ENCODE data around the gene PLPPR3. TPM values are rescaled to one million over a fixed set of nuclear protein-coding genes. Genes with fewer than 3 reads are reported as not detected.

The PLPPR3 gene
- total RNA-seq, 1 donor from 2014 or later: not detected

GRCh38 chr19:769616-770015, 52.1 kb downstream of the PLPPR3 start:
- no peak for TF ChIP-seq CTCF (IDR thresholded peaks at IDR 0.05; ENCODE audit: borderline replicate concordance)
- Histone ChIP-seq H3K4me1 (peaks cover 10% of the 10 kb centered on the region), H3K27ac (replicated peaks) (no peak overlapping the region), H3K27me3 (ENCODE audit: low read depth) (peaks cover 32% of the 10 kb centered on the region), H3K36me3 (no peaks in the 10 kb centered on the region), H3K9me3 (replicated peaks) (no peaks in the 10 kb centered on the region), H3K4me3 (no peak overlapping the region)
- intact Hi-C loops (cut with micrococcal nuclease): loop anchor here (10.0 kb wide), 1 partner anchor 155 kb away; the partner anchor contains the start of gene ARID3A
- DNase-seq: no peak

DNA sequence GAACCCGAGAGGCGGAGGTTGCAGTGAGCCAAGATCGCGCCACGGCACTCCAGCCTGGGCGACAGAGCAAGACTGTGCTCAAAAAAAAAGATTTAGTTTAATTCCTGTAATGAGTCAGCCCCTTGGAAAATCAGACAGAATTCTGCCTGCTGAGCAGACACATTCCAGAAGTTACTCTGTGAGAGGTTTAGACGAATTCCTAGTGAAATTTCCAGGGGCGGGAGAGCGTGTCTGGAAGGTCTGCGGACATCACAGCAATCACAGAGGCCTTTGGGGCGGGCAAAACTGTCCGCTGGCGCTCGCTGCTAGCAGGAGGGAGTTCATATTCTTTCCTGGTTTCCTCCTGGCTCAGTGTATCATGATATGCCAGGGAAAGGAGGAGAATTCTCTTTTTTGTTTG, 53.3 kb downstream of the PLPPR3 start:
- no peak overlapping the region for H3K27ac ChIP-seq (replicated peaks)

DNA sequence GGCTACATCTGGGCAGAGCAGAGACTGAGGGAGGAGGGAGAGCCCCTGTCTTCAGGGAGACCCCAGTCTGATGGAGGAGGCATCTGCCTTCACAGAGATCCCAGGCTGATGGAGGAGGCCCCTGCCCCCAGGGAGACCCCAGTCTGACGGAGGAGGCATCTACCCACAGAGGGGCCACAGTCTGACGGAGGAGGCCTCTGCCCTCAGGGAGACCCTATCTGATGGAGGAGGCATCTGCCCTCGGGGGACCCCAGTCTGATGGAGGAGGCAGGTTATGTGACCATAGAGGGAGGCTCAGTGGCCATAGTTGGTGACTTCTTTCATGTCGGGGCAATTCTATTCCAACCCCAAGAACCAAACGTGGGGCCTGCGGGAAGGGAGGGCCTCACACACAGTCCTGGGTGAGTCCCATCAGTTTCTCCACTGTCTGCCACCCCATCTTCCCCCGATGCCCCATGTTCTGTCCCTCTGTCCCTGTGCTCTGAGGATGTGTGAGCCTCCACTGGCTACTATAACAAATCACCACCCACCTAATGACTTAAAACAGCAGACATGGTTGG, 56.5 kb downstream of the PLPPR3 start:
- intact Hi-C loops (cut with micrococcal nuclease): loop anchor here (10.0 kb wide), 1 partner anchor 160 kb away; the partner anchor contains the start of gene ARID3A
- DNase-seq: no peak
- Histone ChIP-seq H3K4me1 (peaks cover under 1% of the 10 kb centered on the region), H3K4me3 (no peak overlapping the region), H3K36me3 (no peaks in the 10 kb centered on the region), H3K27me3 (ENCODE audit: low read depth) (peaks cover 38% of the 10 kb centered on the region), H3K27ac (replicated peaks) (no peak overlapping the region), H3K9me3 (replicated peaks) (peaks cover 3% of the 10 kb centered on the region)
- no peak for TF ChIP-seq CTCF (IDR thresholded peaks at IDR 0.05; ENCODE audit: borderline replicate concordance)

More for the DNA sequence above, 53.3 kb downstream of the PLPPR3 start:
- TF ChIP-seq CTCF (IDR thresholded peaks at IDR 0.05; ENCODE audit: borderline replicate concordance): no peak
- no peaks in the 10 kb centered on the region for H3K36me3 ChIP-seq
- no peaks in the 10 kb centered on the region for H3K9me3 ChIP-seq (replicated peaks)
- peaks cover 37% of the 10 kb centered on the region for H3K27me3 ChIP-seq (ENCODE audit: low read depth)
- no peak overlapping the region for H3K4me3 ChIP-seq
- DNase-seq: no peak
- intact Hi-C loops (cut with micrococcal nuclease): loop anchor here (10.0 kb wide), 1 partner anchor 156 kb away; the partner anchor contains the start of gene ARID3A
- H3K4me1 ChIP-seq: peaks cover 10% of the 10 kb centered on the region

DNA sequence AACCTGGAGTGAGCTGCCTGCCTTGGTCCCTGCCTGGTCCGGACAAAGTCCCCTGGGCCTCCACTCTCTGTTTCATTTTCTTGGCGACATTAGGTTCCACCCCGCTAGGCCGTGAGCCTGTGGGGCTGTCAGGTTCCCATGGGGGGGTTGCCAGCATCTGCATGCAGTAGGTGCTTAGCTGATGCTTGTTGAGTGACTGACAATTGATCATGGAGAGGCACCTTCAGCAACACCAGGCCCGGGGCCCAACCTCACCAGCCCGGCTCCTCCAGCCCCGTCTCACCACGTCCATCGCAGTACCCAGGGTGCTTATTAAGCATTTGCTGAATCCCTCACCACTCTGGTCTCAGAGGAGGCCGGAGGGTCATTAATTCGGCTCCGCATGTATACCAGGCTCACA, 57.5 kb downstream of the PLPPR3 start:
- Histone ChIP-seq H3K4me3 (no peak overlapping the region), H3K27ac (replicated peaks) (no peak overlapping the region), H3K27me3 (ENCODE audit: low read depth) (peaks cover 38% of the 10 kb centered on the region), H3K9me3 (replicated peaks) (peaks cover 7% of the 10 kb centered on the region), H3K4me1 (no peaks in the 10 kb centered on the region), H3K36me3 (no peaks in the 10 kb centered on the region)
- TF ChIP-seq CTCF (IDR thresholded peaks at IDR 0.05; ENCODE audit: borderline replicate concordance): no peak
- DNase-seq: no peak
- intact Hi-C loops (cut with micrococcal nuclease): loop anchor here (10.0 kb wide), 1 partner anchor 160 kb away; the partner anchor contains the start of gene ARID3A

GRCh38 chr19:763869-764268, 57.9 kb downstream of the PLPPR3 start:
- Histone ChIP-seq H3K4me3 (no peak overlapping the region), H3K27ac (replicated peaks) (no peak overlapping the region), H3K27me3 (ENCODE audit: low read depth) (peaks cover 38% of the 10 kb centered on the region), H3K9me3 (replicated peaks) (peaks cover 12% of the 10 kb centered on the region), H3K36me3 (no peaks in the 10 kb centered on the region), H3K4me1 (no peaks in the 10 kb centered on the region)
- no peak for TF ChIP-seq CTCF (IDR thresholded peaks at IDR 0.05; ENCODE audit: borderline replicate concordance)
- no peak for DNase-seq
- intact Hi-C loops (cut with micrococcal nuclease): loop anchor here (10.0 kb wide), 1 partner anchor 161 kb away; the partner anchor contains the start of gene ARID3A
